HG03520 (cell line): ENCODE data around the gene HIC1.
A peak's percentile ranks its signal among the peaks of the same experiment; 100 is the strongest.

Experiments used
- ATAC-seq: cut with Tn5 transposase; IDR thresholded peaks from one replicate; pipeline ENCODE4 v1.9.1; 2021; ENCODE audit warnings: mild to moderate bottlenecking, moderate library complexity; ENCODE audit not compliant: unreplicated experiment

Gene HIC1

GRCh38 chr17:2059547-2060384 is 4.9 kb downstream of the HIC1 start:
- no peak for ATAC-seq

DNA sequence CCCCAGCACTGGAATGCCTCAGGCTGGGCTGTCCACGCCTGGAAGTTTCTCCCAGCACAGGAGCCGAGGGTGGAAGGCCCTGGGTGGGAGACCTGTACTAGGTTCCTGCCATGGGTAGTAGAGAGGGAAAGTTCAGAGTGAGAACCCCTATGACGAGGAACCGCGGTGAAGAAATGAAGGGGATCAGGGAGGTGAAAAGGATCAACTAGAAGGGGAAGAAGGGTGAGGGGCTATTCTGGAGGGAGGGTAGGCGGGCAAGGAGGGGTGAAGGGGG is 5.4 kb downstream of the HIC1 start:
- ATAC-seq = no peak

GRCh38 chr17:2060681-2061440 is 6.0 kb downstream of the HIC1 start:
- ATAC-seq = no peak

DNA sequence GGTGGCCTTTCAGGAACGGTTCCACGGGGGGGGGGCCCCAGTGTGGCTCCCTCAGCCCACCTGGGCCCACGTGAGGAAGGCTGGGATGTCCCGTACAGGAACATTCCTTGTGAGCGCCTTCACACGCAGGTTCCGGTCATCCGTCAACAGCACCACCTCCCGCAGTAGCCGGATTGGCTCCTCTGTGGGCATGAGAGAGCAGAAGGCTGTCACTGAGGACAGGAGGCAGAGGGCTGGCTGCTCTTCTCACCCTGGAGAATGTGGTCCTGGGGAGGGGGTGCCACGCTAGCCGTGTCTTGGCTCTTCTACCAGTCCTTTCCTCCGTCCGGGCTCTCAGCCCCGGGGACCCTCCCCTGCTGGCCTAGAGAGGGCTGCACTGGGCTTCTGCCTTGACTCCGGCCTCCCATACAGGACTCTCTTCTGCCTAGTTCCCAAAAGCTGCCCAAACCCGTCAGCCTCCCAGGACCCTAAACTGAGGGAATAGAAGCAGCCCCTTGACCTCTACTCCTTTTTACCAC is 6.6 kb downstream of the HIC1 start:
- no peak for ATAC-seq

DNA sequence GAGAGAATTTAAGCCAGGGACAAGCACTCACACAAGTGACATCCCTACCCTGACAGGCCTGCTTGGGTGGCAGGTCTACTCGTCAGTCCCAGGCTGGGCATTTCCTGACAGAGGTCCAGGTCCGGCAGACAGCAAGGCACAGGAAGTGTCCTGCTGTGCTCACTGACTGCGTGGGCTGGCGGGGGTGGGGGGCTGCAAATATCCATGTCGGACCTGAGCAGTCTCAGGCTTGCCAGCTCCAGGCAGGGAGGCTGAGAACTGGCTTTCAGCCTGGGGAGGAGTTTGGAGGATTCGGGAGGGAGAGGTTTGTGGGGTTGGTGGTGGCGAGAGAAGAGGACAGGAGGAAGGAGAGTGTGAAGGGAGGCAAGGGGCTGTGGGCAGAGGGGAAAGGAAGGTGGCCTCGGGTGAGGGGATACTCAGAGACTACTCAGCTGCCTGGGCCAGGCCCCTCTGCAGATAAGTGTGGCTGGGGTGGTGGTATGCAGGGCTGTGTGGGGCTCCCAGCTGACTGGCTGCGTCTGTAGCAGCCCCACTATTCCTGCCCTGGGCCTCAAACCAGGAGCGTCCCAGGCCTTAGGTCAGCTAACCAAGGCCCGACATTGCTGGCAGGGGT is 7.8 kb downstream of the HIC1 start:
- ATAC-seq = no peak

- ATAC-seq = no peak
Measured at GRCh38 chr17:2063261-2064146, 8.6 kb downstream of the HIC1 start.

DNA sequence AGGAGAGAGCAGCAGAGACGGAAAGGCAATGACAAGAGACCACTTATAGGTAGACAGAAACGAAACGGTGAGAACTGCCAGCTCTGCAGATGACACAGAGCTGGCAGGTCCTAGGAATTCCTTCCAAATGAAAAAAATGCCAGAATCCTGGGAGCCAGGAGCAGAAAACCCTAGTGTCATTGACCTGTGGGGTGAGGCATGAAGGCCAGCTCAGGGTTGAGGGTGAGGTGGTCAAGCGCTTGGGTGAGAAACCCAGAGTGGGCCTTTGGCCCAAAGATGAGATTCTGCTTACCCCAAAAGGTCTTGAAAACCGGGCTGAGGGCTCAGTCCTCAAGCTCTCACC is 9.2 kb downstream of the HIC1 start:
- ATAC-seq = no peak

GRCh38 chr17:2064520-2064971 is 9.6 kb downstream of the HIC1 start:
- ATAC-seq = no peak

DNA sequence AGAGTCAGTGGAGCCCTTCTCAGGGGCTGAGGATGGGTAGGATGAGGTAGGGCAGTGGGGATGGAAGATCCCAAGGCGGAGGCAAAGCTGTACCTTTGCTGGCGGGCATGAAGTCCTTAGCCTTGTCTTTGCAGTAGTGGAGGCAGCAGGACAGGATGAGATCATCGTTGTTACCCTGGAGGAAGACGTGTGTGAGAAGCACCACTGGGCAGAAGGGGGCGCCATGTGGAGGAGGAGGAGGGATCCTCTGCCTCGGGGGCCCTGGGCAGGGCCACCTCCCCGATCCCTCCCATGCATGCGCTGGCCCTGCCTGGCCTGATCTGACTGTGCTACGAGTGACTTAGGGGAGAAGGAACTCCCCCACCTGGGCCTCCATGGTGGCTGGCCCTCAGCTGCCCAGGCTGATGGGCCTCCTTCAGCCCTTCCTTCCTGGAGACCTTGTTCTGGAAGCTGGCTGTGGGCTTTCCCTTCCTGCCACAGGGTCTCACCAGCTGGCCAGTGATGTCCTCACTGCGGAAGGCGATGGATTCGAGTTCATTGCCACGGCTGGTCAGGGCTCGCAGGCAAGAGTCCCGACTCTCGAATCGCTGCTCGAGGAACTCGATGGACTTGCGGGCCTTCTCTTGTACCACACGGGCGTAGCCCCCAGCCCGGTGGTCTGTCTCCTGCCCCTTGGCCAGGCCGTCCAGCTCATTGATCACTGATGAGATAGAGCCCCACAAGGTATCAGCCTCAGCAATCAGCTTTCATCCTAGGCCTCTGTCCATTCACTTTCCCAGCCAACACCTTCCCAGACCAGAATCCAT is 10.3 kb downstream of the HIC1 start:
- no peak for ATAC-seq

GRCh38 chr17:2065949-2066400 is 11.1 kb downstream of the HIC1 start:
- no peak for ATAC-seq

- no peak for ATAC-seq
Measured at GRCh38 chr17:2067048-2067561, 12.2 kb downstream of the HIC1 start.

DNA sequence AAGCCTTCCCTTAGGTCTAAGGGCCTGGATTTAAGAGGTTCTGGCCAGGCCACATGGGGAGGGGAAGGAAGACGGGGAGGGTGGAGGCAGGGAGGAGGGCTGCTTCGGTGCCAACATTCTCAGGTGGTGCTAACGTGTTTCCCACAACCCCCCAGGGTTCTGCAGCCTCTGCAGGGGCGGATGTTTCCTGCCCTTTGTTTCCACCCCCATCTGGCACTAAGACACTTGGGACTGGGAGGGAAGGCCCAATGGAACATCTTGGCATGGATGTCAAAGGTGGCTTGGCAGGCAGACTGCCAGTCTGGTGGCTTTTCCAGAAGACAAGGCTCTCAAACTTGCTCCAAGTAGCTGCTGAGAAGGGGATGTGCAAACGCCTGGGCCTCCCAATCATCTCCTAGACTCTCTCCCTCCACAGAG is 12.7 kb downstream of the HIC1 start:
- ATAC-seq = no peak

DNA sequence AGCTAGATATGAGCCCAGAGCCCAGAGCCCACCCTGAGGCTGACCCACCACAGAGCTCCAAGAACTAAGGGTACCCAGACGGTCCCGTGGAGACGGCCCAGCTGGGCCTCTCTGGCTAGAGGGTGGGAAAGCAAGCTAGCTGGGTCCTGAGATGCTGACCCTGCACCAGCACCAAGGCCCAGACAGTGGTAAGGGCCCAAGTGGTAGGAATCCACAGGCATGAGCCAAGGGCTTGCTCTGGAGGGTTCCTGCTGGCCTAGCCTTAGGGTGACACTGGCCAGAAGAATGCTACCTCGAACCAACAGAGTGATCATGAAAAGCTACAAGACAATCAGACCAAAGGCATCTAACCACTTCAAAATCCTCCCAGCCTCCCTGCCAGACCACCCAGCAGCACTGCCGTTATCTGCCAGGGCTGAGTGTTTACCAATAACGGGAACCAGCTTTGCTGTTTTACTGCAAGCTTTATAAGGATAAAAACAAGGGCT is 13.2 kb downstream of the HIC1 start:
- ATAC-seq = no peak

DNA sequence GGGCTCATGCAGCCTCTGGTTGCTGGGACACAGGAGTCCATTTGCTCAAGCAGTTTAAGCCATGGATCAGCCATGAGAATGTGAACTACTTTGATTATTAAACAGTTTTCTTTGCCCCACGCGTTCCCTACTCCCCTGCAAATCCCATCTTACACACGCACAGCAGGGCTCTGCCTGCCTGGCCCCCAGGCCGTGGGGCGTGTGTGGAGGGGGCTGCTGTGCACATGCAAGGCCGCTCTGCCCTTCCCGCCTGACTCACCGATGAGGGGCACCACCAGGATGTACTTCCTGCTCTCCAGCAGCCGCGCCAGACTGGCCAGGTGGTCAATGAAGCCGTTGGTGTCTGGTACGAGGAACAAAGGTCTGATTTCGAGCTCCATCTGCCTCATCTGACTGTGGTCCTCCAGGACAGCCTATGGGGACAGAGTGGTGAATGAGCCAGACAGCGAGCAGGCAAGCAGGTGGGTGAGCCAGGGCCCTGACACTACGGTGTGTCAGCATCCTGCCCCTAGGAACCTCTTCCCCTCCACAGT is 13.7 kb downstream of the HIC1 start:
- ATAC-seq = no peak

DNA sequence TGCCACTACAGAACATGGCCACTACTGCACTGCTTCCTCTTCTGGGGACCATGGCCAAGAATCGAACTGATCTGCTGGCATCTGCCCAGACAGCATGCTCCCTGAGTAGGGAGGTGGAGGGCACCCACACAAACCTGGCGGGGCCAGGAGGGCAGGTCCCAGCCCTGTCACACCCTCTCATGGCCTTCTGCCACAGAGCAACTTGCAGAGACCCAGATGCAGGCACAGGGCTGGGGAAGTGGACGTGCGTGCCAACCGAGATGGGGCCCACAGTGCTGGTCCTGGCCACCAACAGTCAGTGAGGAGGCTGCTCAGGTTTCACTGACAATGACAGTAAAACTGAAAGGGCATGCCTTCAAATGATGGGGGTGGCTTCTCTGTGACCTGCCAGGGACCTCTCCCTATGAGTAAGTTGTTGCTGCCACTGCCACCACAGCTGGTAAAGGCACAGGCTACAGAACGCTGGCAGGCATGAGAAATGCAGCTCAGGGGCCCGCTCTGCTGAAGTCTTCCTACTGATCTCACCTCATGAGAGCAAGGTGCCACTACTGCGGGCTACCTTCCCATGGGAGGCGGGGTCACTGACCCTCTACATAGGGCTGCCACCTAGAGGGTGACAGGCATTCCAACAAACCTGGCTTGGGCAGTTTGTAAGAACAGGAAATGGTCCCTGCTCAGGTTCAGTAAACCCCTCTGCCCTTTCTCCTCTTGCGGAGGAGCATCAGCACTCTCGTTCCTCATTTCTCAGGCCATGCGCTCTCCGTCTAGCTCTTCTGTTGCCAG is 15.5 kb downstream of the HIC1 start:
- peak; percentile 71 for ATAC-seq

DNA sequence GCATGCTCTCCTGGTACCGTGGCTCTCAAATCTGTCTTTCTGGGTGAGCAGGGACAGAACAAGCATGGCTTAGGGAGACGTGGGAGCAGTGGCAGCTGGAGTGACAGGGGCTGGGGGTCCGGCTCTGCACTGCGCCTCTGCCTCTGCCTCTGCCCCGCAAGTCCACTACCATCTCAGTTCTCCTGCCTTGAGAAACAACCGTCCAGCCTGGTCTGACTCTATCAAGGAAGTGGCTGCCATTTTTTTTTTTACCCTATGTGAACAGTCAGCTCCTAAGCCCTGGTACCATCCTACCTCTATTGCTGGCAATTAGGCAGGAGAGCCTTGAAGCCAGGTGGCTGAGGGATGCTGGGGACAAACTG is 16.1 kb downstream of the HIC1 start:
- no peak for ATAC-seq

DNA sequence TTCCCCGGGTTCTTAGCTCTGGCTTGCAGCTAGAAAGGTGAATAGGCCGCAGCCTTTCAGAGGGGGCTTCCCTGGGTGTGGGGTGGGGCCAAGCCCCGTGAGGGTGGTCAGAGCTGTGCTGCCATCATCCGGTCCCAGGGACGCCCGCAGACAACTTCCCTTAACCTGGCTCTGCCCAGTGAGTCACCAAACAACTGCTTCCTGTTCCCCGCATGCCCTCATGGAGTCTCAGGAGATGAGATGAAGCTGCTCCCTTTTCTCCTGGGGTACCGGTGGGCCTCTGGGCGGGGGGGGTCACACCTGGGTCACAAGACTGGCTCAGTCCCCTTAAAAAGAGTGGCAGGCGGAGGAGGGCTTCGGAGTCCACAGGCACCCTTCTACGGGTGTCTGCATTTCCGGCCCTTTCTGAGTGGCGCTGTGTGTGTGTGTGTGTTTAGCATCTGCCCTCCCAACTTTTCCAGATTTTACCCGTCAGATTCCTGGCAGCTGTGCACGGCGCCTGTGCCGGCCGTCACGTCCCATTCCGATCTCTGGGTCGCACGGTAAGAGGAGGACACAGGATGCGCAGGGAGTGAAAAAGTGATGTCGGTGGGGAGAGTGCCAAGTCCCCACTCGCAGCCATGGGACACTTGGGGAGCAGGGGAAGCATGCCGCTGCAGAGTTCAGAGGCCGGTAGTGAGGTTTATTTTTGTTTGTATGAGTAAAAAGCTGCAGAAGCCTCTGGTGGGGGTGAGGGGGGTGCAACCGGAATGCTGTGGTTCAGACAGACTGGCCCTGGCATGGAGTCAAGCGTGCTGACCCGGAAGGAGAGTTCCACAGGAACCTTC is 16.8 kb downstream of the HIC1 start:
- ATAC-seq = no peak

DNA sequence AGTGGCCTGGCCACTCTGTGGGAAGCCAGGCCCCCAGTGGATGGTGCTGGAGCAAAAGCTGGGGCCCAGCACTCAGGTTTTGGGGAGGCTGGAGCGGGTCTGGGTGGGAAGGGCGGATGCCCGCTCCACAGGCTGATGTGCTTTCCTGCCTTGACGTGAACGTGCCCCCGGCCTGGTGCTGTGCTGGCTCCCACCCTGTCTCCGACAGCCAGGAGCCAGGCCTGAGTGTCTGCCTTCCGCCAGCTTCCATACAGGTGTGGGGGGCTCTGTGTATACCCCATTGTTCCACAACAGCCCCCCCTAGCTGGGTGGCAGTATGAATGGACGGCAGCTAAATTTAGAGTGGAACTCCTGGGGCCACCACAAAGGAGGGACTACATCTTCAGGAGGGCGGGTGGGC is 20.0 kb downstream of the HIC1 start:
- no peak for ATAC-seq
